CD4-positive, alpha-beta T cell (primary cell): ENCODE results near the gene NIF3L1. TPM values are rescaled to one million over a fixed set of nuclear protein-coding genes. Genes with fewer than 3 reads are reported as not detected.
A peak's percentile ranks its signal among the peaks of the same experiment; 100 is the strongest.

Experiments
- ATAC-seq: fragments of 200-7000 bp; cut with Tn5 transposase; one replicate; pipeline ENCODE4 v1.10.0; 2022; ENCODE audit warnings: mild to moderate bottlenecking; ENCODE audit not compliant: poor library complexity
- CTCF ChIA-PET: fragments of 350-600 bp; sonication (Branson Sonifier 250); formaldehyde crosslinking; loops from one replicate; lab custom pipeline; 2021; ENCODE audit warnings: antibody characterized with exemption, inconsistent platforms; lab: Charles Lee
- POLR2A ChIA-PET: fragments of 350-600 bp; sonication (Branson Sonifier 250); formaldehyde crosslinking; loops from one replicate; lab custom pipeline; 2021; ENCODE audit warnings: antibody characterized with exemption, inconsistent platforms; lab: Charles Lee
- DNase-seq, 14 experiments: peaks; one replicate each; pipeline ENCODE4 v3.0.0-alpha.2; 2013 to 2020; ENCODE audit warnings: mixed read lengths in 2 of 14
- H3K27ac ChIP-seq, 2 donors: one replicate each; pipeline versions ENCODE4 v1.5.1 to v1.7.0; 2013; ENCODE audit warnings: low read length in 2 of 2, low read depth in 1 of 2, mild to moderate bottlenecking in 1 of 2
- H3K27me3 ChIP-seq, 2 experiments: 1 replicate in 1 of 2; 2 replicates in 1 of 2; pipeline versions ENCODE4 v1.6.1 to v1.7.0; 2013; ENCODE audit warnings: low read length in 2 of 2, control low read depth in 1 of 2, mild to moderate bottlenecking in 1 of 2, moderate library complexity in 1 of 2; ENCODE audit not compliant: insufficient read depth in 2 of 2, control insufficient read depth in 1 of 2
- H3K36me3 ChIP-seq: one replicate; pipeline ENCODE4 v1.6.1; 2013; ENCODE audit warnings: low read length, control low read depth; ENCODE audit not compliant: insufficient read depth
- H3K4me1 ChIP-seq: one replicate; pipeline ENCODE4 v1.6.1; 2013; ENCODE audit warnings: low read length, control low read depth; ENCODE audit not compliant: insufficient read depth
- H3K4me3 ChIP-seq: one replicate; pipeline ENCODE4 v1.5.1; 2013; ENCODE audit warnings: mild to moderate bottlenecking, low read length, moderate library complexity
- H3K9me3 ChIP-seq, 2 experiments: 1 replicate in 1 of 2; 2 replicates in 1 of 2; pipeline versions ENCODE4 v1.6.1 to v1.7.0; 2013; ENCODE audit warnings: low read length in 2 of 2, mild to moderate bottlenecking in 2 of 2, control low read depth in 1 of 2, moderate library complexity in 1 of 2; ENCODE audit not compliant: control insufficient read depth in 1 of 2, insufficient read depth in 1 of 2
- H3K27ac Mint-ChIP-seq: one replicate; pipeline ENCODE4 v1.8.0; 2020; ENCODE audit warnings: mixed read lengths
- H3K27me3 Mint-ChIP-seq: one replicate; pipeline ENCODE4 v1.8.0; 2021; ENCODE audit warnings: mixed read lengths
- H3K36me3 Mint-ChIP-seq: one replicate; pipeline ENCODE4 v1.8.0; 2021; ENCODE audit warnings: low read depth, mixed read lengths
- H3K4me1 Mint-ChIP-seq: one replicate; pipeline ENCODE4 v1.8.0; 2021; ENCODE audit warnings: low read depth, mixed read lengths
- H3K4me3 Mint-ChIP-seq: one replicate; pipeline ENCODE4 v1.8.0; 2020; ENCODE audit warnings: mild to moderate bottlenecking, mixed read lengths
- H3K9me3 Mint-ChIP-seq: one replicate; pipeline ENCODE4 v1.8.0; 2020; ENCODE audit warnings: mixed read lengths
- intact Hi-C, 2 experiments: fragments of 100-400 bp; cut with DNase I in 1 of 2; cut with micrococcal nuclease in 1 of 2; formaldehyde crosslinking; loops; one replicate each; pipeline versions ENCODE4 v1.15.1 to v1.9.0; 2023 to 2025; cut with DNase I, micrococcal nuclease
- total RNA-seq, 174 experiments: library from RNA in 2 of 174; stranded (reverse) in 2 of 174; gene quantifications; one replicate each; pipeline ENCODE4 v1.2.3 and lab custom pipeline; 2021 to 2026
- TF ChIP-seq, protein P1 (sequence below): fragments of 200-600 bp; IDR thresholded peaks from one replicate; pipeline ENCODE4 v1.8.0; 2022; ENCODE audit warnings: antibody characterized with exemption, mild to moderate bottlenecking

NIF3L1 gene
- total RNA-seq, 2 experiments from 2014 or later = 6.1 to 6.7 TPM

DNA sequence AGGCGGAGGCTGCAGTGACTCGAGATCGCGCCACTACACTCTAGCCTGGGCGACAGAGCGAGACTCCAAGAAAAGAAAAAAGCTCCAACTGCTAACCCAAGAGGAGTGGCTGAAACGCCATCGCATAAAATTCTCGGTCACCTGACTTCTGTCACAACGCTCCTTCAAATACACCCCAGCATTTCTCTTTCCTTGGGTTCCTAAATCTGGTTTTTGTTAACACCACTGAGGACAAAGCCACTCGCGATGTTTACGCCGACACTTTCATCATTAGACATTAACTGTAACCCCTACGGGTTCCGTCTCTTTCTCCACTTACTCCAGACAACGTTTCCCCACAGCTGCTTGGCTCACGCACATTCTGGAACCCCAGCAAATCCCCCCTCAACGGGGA lies 25.4 kb upstream of the NIF3L1 start:
- peak; percentile 0 for ATAC-seq
- Histone ChIP-seq H3K27ac (peak overlapping the region; percentile 100), H3K36me3 (peaks cover 35% of the 10 kb centered on the region), H3K4me3 (peak overlapping the region; percentile 96), H3K27me3 (no peaks in the 10 kb centered on the region), H3K4me1 (peaks cover 25% of the 10 kb centered on the region), H3K9me3 (no peaks in the 10 kb centered on the region)
- H3K4me1 Mint-ChIP-seq = peaks cover 51% of the 10 kb centered on the region
- DNase-seq = peak in 2 of 14 experiments; percentile 22 to 24
- peak overlapping the region; percentile 97 for H3K4me3 Mint-ChIP-seq
- H3K36me3 Mint-ChIP-seq = peaks cover 64% of the 10 kb centered on the region
- no peaks in the 10 kb centered on the region for H3K9me3 Mint-ChIP-seq
- TF ChIP-seq, protein P1, sequence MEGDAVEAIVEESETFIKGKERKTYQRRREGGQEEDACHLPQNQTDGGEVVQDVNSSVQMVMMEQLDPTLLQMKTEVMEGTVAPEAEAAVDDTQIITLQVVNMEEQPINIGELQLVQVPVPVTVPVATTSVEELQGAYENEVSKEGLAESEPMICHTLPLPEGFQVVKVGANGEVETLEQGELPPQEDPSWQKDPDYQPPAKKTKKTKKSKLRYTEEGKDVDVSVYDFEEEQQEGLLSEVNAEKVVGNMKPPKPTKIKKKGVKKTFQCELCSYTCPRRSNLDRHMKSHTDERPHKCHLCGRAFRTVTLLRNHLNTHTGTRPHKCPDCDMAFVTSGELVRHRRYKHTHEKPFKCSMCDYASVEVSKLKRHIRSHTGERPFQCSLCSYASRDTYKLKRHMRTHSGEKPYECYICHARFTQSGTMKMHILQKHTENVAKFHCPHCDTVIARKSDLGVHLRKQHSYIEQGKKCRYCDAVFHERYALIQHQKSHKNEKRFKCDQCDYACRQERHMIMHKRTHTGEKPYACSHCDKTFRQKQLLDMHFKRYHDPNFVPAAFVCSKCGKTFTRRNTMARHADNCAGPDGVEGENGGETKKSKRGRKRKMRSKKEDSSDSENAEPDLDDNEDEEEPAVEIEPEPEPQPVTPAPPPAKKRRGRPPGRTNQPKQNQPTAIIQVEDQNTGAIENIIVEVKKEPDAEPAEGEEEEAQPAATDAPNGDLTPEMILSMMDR = no peak
- H3K27ac Mint-ChIP-seq = peak overlapping the region; percentile 88
- ChIA-PET CTCF (interaction anchor here (1.0 to 1.8 kb wide), 5 partner anchors 26 to 369 kb away, joined by 3 to 10 read pairs (median 8); partner anchors contain the start of genes NIF3L1 and PPIL3), POLR2A (interaction anchor here (0.6 to 5.4 kb wide), 54 partner anchors 9 to 1406 kb away, joined by 3 to 267 read pairs (median 5); partner anchors contain the start of genes ALS2, BZW1, CASP10 and CASP8)
- intact Hi-C loops = loop anchor here (1.0 to 10.0 kb wide), 6 partner anchors 26 to 591 kb away; partner anchors contain the start of genes BZW1 (in 1 of the 2), NIF3L1 (in 1 of the 2), ORC2 (in 1 of the 2) and PPIL3 (in 1 of the 2)
- H3K27me3 Mint-ChIP-seq = peaks cover 4% of the 10 kb centered on the region

DNA sequence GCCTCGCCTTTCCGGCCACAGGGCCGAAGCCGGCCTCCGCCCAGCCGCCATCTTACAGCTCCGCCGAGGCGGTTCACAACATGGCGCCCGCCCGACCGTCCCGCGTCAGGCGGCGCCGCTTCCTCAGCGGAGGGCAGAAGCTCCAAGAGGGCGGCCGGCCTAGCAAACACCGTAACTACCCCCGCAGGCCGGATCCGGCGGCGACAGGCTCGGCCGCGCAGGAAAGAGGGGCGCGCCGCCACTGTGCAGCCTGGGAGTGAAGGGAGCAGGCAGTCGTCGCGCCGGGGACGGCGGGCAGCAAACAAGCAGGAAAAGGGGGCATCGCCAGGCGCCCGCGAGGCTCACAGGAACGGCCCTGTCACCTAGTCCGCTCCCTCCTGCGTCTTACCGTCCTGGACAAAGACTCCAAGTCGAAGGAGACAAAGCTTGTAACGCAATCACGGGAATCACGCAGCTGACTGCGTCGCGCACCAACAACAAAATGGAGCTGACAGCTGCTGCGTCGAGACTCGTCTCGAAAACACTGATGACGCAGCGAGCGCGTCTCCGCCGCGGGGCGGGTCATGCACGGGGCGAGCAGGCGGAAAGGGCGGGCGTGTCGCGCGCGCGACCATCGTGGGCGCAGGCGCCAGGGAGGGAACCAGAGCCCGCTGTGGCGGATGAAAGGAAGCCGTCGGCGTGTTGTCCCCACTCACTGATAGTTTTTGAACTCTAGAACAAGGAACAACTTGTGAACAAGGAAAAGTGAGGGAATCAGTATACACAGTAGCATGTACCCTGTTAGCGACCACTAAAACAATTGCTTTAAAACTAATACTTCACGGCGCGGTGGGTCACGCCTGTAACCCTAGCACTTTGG lies 24.8 kb upstream of the NIF3L1 start, which contains the start of gene CLK1:
CLK1 (minus strand) TSS at position 483 of the 859 bp plus-strand sequence. CDS start 2,796 bp downstream, outside the sequence.
- Mint-ChIP-seq H3K27me3 (peaks cover 4% of the 10 kb centered on the region), H3K27ac (peak within 1 kb of the TSS; percentile 88), H3K9me3 (no peaks in the 10 kb centered on the region), H3K4me3 (peak within 1 kb of the TSS; percentile 97), H3K4me1 (peaks cover 48% of the 10 kb centered on the region), H3K36me3 (peaks cover 64% of the 10 kb centered on the region)
- peak within 1 kb of the TSS; percentile 96 for H3K4me3 ChIP-seq
- no peaks in the 10 kb centered on the region for H3K27me3 ChIP-seq
- TF ChIP-seq, protein P1 = no peak
- intact Hi-C loops = loop anchor here (1.0 to 10.0 kb wide), 4 partner anchors 25 to 590 kb away; partner anchors contain the start of genes BZW1 (in 1 of the 2), NIF3L1 (in 1 of the 2), ORC2 (in 1 of the 2) and PPIL3 (in 1 of the 2)
- peak; percentile 75 for ATAC-seq
- ChIA-PET POLR2A (interaction anchor here (0.6 to 5.4 kb wide), 61 partner anchors 9 to 1441 kb away, joined by 3 to 267 read pairs (median 5); partner anchors contain the start of genes ALS2, BZW1, CASP10 and CASP8), CTCF (interaction anchor here (1.0 to 1.8 kb wide), 5 partner anchors 25 to 368 kb away, joined by 3 to 10 read pairs (median 8); partner anchors contain the start of genes NIF3L1 and PPIL3)
- H3K4me1 ChIP-seq = peaks cover 27% of the 10 kb centered on the region
- DNase-seq = peak; percentile 95 to 98 (median 97)
- H3K36me3 ChIP-seq = peaks cover 32% of the 10 kb centered on the region
- peak within 1 kb of the TSS; percentile 100 for H3K27ac ChIP-seq
- H3K9me3 ChIP-seq = no peaks in the 10 kb centered on the region

DNA sequence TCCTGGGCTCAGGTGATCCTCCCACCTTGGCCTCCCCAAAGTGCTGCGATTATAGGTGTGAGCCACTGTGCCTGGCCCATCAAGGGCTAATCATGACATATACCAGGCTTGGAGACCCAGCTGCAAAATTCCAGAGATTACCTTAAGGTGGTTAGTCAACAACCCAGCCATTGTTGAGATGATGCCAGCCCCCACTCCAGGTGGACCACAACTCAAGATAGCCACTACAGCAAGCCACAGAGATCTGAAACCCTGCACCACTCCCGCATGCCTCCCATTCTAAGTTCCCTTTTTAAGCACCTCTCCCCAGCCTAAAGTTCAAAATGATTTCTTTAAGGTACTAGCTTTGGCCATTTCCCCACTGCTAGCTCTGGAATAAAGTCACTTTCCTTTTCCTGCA lies 20.2 kb upstream of the NIF3L1 start:
- intact Hi-C loops = loop anchor here in 1 of 2 experiments (10.0 kb wide), 1 partner anchor 586 kb away; the partner anchor contains the start of genes STRADB and TRAK2
- Mint-ChIP-seq H3K27ac (peak overlapping the region; percentile 53), H3K27me3 (peaks cover under 1% of the 10 kb centered on the region), H3K4me1 (peaks cover 18% of the 10 kb centered on the region), H3K4me3 (no peak overlapping the region), H3K36me3 (peaks cover 45% of the 10 kb centered on the region), H3K9me3 (no peaks in the 10 kb centered on the region)
- H3K27me3 ChIP-seq = no peaks in the 10 kb centered on the region
- ATAC-seq (no peak), DNase-seq (no peak)
- H3K36me3 ChIP-seq = peaks cover 35% of the 10 kb centered on the region
- H3K9me3 ChIP-seq = no peaks in the 10 kb centered on the region
- no peak overlapping the region for H3K27ac ChIP-seq
- H3K4me1 ChIP-seq = peaks cover 23% of the 10 kb centered on the region
- TF ChIP-seq, protein P1 = no peak
- no peak overlapping the region for H3K4me3 ChIP-seq
- CTCF ChIA-PET = no interaction called here
- POLR2A ChIA-PET = interaction anchor here (1.2 kb wide), 1 partner anchor 20 kb away, joined by 6 read pairs; the partner anchor contains the start of genes NIF3L1 and PPIL3
